Lower lobe of right lung (tissue), 2 donors: ENCODE results near the gene BABAM2. TPM values are rescaled to one million over a fixed set of nuclear protein-coding genes. Genes with fewer than 3 reads are reported as not detected.

ENCODE experiments used
- ATAC-seq, 2 donors: fragments of 200-7000 bp; cut with Tn5 transposase; one replicate each; pipeline ENCODE4 v1.9.1; 2020 to 2022; ENCODE audit warnings: mild to moderate bottlenecking in 2 of 2, moderate library complexity in 2 of 2
- DNase-seq: peaks from one replicate; pipeline ENCODE4 v3.0.0-alpha.2; 2020
- H3K27ac ChIP-seq: fragments of 200-600 bp; one replicate; pipeline ENCODE4 v1.8.0; 2022
- H3K27me3 ChIP-seq: fragments of 200-600 bp; one replicate; pipeline ENCODE4 v1.8.0; 2022; ENCODE audit warnings: low read depth
- H3K36me3 ChIP-seq: fragments of 200-600 bp; one replicate; pipeline ENCODE4 v1.8.0; 2022; ENCODE audit warnings: mild to moderate bottlenecking
- H3K4me1 ChIP-seq: fragments of 200-600 bp; one replicate; pipeline ENCODE4 v1.8.0; 2022
- H3K4me3 ChIP-seq: fragments of 200-600 bp; one replicate; pipeline ENCODE4 v1.8.0; 2022; ENCODE audit warnings: mild to moderate bottlenecking
- H3K9me3 ChIP-seq: fragments of 200-600 bp; one replicate; pipeline ENCODE4 v1.8.0; 2022
- CTCF ChIP-seq: fragments of 200-600 bp; IDR thresholded peaks from one replicate; pipeline ENCODE4 v1.8.0; 2022; ENCODE audit warnings: antibody characterized with exemption, mild to moderate bottlenecking
- intact Hi-C: fragments of 100-400 bp; cut with DNase I; formaldehyde crosslinking; loops from one replicate; pipeline ENCODE4 v1.11.0; 2022
- total RNA-seq: library from RNA; stranded (reverse); fragmentation: NEBNext Ultra II Directional; extraction: Animal tissue kit (Norgen Biotek cat#: 25700); gene quantifications from one replicate; pipeline ENCODE4 v1.2.1, GENCODE V29; 2021
- donor health status: DM: no; HTN: yes; CAD: no; lungs with severe emphysema.

Gene BABAM2
- total RNA-seq, 1 donor from 2014 or later, result 39.5 TPM

- intact Hi-C loops, result no loop called here
- Histone ChIP-seq H3K4me1 (peaks cover 17% of the 10 kb centered on the region), H3K4me3 (no peak overlapping the region), H3K9me3 (no peaks in the 10 kb centered on the region), H3K27me3 (no peaks in the 10 kb centered on the region), H3K36me3 (no peaks in the 10 kb centered on the region), H3K27ac (no peak overlapping the region)
- ATAC-seq (no peak), DNase-seq (no peak)
- no peak for TF ChIP-seq CTCF
Observed at GRCh38 chr2:28163627-28164279, 273.2 kb downstream of the BABAM2 start.

- DNase-seq (no peak), ATAC-seq (peak; percentile 39 to 61)
- intact Hi-C loops, result no loop called here
- H3K27me3 ChIP-seq, result no peaks in the 10 kb centered on the region
- H3K4me3 ChIP-seq, result no peak overlapping the region
- peaks cover 17% of the 10 kb centered on the region for H3K4me1 ChIP-seq
- TF ChIP-seq CTCF, result no peak
- H3K27ac ChIP-seq, result no peak overlapping the region
- no peaks in the 10 kb centered on the region for H3K9me3 ChIP-seq
- H3K36me3 ChIP-seq, result no peaks in the 10 kb centered on the region
Observed at GRCh38 chr2:28164280-28164801, 273.8 kb downstream of the BABAM2 start.

GRCh38 chr2:28165087-28165635 is 274.6 kb downstream of the BABAM2 start:
- Histone ChIP-seq H3K36me3 (no peaks in the 10 kb centered on the region), H3K4me1 (peaks cover 17% of the 10 kb centered on the region), H3K27ac (no peak overlapping the region), H3K27me3 (no peaks in the 10 kb centered on the region), H3K4me3 (no peak overlapping the region), H3K9me3 (no peaks in the 10 kb centered on the region)
- no peak for DNase-seq
- intact Hi-C loops, result no loop called here
- no peak for TF ChIP-seq CTCF
- ATAC-seq, result no peak

- TF ChIP-seq CTCF, result no peak
- intact Hi-C loops, result no loop called here
Observed at GRCh38 chr2:28166956-28167355, 276.4 kb downstream of the BABAM2 start.

GRCh38 chr2:28168376-28168775 is 277.8 kb downstream of the BABAM2 start:
- H3K27me3 ChIP-seq, result no peaks in the 10 kb centered on the region
- H3K27ac ChIP-seq, result no peak overlapping the region
- H3K9me3 ChIP-seq, result no peaks in the 10 kb centered on the region
- ATAC-seq (no peak), DNase-seq (no peak)
- H3K4me3 ChIP-seq, result no peak overlapping the region
- H3K4me1 ChIP-seq, result peaks cover 9% of the 10 kb centered on the region
- no peak for TF ChIP-seq CTCF
- H3K36me3 ChIP-seq, result no peaks in the 10 kb centered on the region
- intact Hi-C loops, result no loop called here

More at GRCh38 chr2:28166956-28167355, 276.4 kb downstream of the BABAM2 start:
- H3K27ac ChIP-seq, result no peak overlapping the region
- DNase-seq (no peak), ATAC-seq (no peak)
- no peaks in the 10 kb centered on the region for H3K9me3 ChIP-seq
- no peak overlapping the region for H3K4me3 ChIP-seq
- peaks cover 17% of the 10 kb centered on the region for H3K4me1 ChIP-seq
- no peaks in the 10 kb centered on the region for H3K27me3 ChIP-seq
- H3K36me3 ChIP-seq, result no peaks in the 10 kb centered on the region
